Lung (tissue), 12 donors: ENCODE results near the gene DOCK3. TPM values are rescaled to one million over a fixed set of nuclear protein-coding genes. Genes with fewer than 3 reads are reported as not detected.

Source experiments
- ATAC-seq: fragments of 200-7000 bp; cut with Tn5 transposase; one replicate; pipeline ENCODE4 v1.9.1; 2020; ENCODE audit warnings: moderate number of reproducible peaks; ENCODE audit not compliant: insufficient read depth, low FRiP score
- DNase-seq, 3 donors: peaks; one replicate each; pipeline ENCODE4 v3.0.0-alpha.2; 2013 to 2017
- H3K27ac ChIP-seq, 2 donors: one replicate each; pipeline ENCODE4 v1.5.1; 2013; ENCODE audit warnings: mild to moderate bottlenecking in 2 of 2, moderate library complexity in 2 of 2, control low read depth in 1 of 2, inconsistent platforms in 1 of 2, low read depth in 1 of 2, low read length in 1 of 2
- H3K27me3 ChIP-seq, 3 donors: one replicate each; pipeline ENCODE4 v1.5.1; 2013; ENCODE audit warnings: low read length in 2 of 3; ENCODE audit not compliant: control insufficient read depth in 3 of 3, insufficient read depth in 3 of 3
- H3K36me3 ChIP-seq, 4 donors: one replicate each; pipeline ENCODE4 v1.5.1; 2013; ENCODE audit warnings: low read length in 4 of 4, mild to moderate bottlenecking in 1 of 4, moderate library complexity in 1 of 4; ENCODE audit not compliant: control insufficient read depth in 4 of 4, insufficient read depth in 4 of 4
- H3K4me1 ChIP-seq, 5 donors: one replicate each; pipeline ENCODE4 v1.5.1; 2013; ENCODE audit warnings: low read length in 5 of 5, mild to moderate bottlenecking in 2 of 5, moderate library complexity in 1 of 5; ENCODE audit not compliant: control insufficient read depth in 5 of 5, insufficient read depth in 5 of 5
- H3K4me3 ChIP-seq: one replicate; pipeline ENCODE4 v1.5.1; 2013; ENCODE audit warnings: mild to moderate bottlenecking, control low read depth, moderate library complexity
- H3K9ac ChIP-seq, 2 donors: one replicate each; pipeline ENCODE4 v1.5.1; 2013; ENCODE audit warnings: low read length in 2 of 2, control low read depth in 1 of 2; ENCODE audit not compliant: insufficient read depth in 1 of 2
- H3K9me3 ChIP-seq, 4 donors: one replicate each; pipeline ENCODE4 v1.5.1; 2013; ENCODE audit warnings: low read length in 3 of 4, mild to moderate bottlenecking in 1 of 4, moderate library complexity in 1 of 4; ENCODE audit not compliant: control insufficient read depth in 4 of 4, insufficient read depth in 3 of 4
- WGBS, 2 donors: extraction: QIAGEN DNeasy Blood & Tissue Kit; methylation state at CpG; one replicate each; pipeline ENCODE4 v1.1.7; 2013; 5-methylcytosine and 5-hydroxymethylcytosine counted together
- polyA plus RNA-seq, 2 donors: library from polyadenylated mRNA; stranded (reverse); fragments of 200-250 nt; gene quantifications; one replicate each; pipeline ENCODE4 v1.2.1, GENCODE V29; 2013
- total RNA-seq, 2 donors: library from RNA; depleted of rRNA in 1 of 2; stranded (reverse); fragments of >200 nt in 1 of 2; gene quantifications; one replicate each; pipeline ENCODE4 v1.2.1, GENCODE V29; 2014 to 2021
- TF ChIP-seq, protein P1 (sequence below): IDR thresholded peaks from 2 replicates; pipeline ENCODE4 v1.5.1; 2012; ENCODE audit warnings: mild to moderate bottlenecking; ENCODE audit errors: control extremely low read depth, extremely low read depth
- donor health status: control.
- donor health status: control.
- donor health status: Bipolar disorder and iron deficiency.
- donor health status: healthy.
- donor health status: DM: yes; HTN: yes; CAD: no.

The DOCK3 gene
- total and polyA plus RNA-seq, 4 donors, result 0.06 to 1.4 (median 0.34) TPM

DNA sequence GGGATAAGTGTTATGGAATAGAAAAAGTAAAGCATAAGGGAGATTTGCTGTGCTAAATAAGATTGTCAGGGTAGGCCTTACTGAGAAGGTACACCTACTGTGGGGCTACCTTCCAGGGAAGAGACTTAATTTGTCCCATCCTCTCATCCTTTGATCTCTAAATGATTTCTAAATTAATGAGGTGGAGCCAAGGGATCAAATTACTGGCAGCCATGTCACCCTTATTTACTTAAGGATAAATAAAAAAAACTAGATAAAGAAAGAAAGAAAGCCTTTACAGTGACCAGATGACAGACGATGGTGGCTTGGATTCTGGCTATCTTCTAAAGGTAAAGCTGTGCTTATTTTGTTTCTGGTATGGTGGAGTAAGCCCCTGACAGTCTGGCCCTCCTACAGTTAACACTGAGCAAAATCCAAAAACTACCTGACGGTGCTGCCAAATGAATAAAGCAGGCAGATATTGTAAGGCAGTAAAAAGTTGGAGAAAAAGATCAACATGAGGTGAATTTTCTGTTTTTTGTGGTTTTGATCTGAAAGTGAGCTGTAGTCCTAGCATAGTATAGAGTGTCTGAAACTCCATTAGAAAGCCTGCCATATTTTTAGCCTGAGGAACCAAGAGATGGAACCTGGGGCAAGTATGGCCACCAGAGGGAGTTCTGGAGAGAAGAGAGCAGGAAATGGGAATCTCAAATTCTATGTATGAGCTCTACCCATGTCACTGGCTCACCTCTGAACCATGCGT lies 425.2 kb downstream of the DOCK3 start:
- DNase-seq (peak; percentile 38 to 54 (median 52)), ATAC-seq (peak; percentile 72)
- H3K9me3 ChIP-seq, result no peaks in the 10 kb centered on the region
- H3K4me1 ChIP-seq, result peaks cover 0 to 24% (median 0%) of the 10 kb centered on the region in 5 donors
- H3K36me3 ChIP-seq, result no peaks in the 10 kb centered on the region
- H3K4me3 ChIP-seq, result no peak overlapping the region
- H3K27me3 ChIP-seq, result no peaks in the 10 kb centered on the region
- 55 to 79% methylated on average over 3 of the region's 3 CpGs for WGBS, 2 donors
- TF ChIP-seq, protein P1, sequence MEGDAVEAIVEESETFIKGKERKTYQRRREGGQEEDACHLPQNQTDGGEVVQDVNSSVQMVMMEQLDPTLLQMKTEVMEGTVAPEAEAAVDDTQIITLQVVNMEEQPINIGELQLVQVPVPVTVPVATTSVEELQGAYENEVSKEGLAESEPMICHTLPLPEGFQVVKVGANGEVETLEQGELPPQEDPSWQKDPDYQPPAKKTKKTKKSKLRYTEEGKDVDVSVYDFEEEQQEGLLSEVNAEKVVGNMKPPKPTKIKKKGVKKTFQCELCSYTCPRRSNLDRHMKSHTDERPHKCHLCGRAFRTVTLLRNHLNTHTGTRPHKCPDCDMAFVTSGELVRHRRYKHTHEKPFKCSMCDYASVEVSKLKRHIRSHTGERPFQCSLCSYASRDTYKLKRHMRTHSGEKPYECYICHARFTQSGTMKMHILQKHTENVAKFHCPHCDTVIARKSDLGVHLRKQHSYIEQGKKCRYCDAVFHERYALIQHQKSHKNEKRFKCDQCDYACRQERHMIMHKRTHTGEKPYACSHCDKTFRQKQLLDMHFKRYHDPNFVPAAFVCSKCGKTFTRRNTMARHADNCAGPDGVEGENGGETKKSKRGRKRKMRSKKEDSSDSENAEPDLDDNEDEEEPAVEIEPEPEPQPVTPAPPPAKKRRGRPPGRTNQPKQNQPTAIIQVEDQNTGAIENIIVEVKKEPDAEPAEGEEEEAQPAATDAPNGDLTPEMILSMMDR, result no peak
- no peak overlapping the region for H3K9ac ChIP-seq
- no peak overlapping the region for H3K27ac ChIP-seq

DNA sequence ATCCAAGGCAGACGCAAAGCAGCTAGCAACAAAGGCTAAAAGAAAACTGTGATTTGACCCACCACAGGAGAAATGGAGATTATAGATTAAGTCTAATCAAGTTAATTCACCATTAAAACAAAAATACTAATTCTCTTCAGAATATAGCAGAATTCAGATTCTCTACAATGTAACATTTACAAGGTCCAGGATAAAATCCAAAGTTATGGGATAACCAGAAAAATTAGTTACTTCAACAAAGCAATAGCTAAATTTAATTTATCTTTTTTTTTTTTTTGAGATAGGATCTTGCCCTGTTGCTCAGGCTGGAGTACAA lies 425.8 kb downstream of the DOCK3 start:
- no peaks in the 10 kb centered on the region for H3K27me3 ChIP-seq
- DNase-seq (no peak), ATAC-seq (no peak)
- peaks cover 0 to 24% (median 0%) of the 10 kb centered on the region in 5 donors for H3K4me1 ChIP-seq
- no peaks in the 10 kb centered on the region for H3K36me3 ChIP-seq
- H3K4me3 ChIP-seq, result no peak overlapping the region
- 69 to 87% methylated on average over 1 of the region's 1 CpG for WGBS, 2 donors
- H3K9me3 ChIP-seq, result no peaks in the 10 kb centered on the region
- H3K27ac ChIP-seq, result no peak overlapping the region
- H3K9ac ChIP-seq, result no peak overlapping the region
- TF ChIP-seq, protein P1, result no peak

DNA sequence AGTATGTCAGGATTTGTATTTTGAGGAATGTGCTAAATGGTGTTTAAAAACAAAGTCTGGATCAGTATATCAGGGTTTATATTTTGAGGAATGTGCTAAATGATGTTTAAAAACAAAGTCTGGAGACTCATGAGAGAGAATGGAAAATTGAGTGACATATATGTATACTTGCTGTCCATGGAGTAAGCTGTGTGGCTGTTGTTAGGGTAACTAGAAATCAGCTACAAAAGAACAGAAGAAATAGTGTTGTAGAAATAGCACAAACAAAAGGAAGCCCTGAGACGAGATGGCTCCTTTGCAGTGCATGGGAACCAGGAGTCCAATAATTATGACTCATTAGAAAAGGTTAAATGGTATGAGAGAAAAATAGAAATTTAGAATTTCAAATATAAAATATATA lies 427.7 kb downstream of the DOCK3 start:
- DNase-seq (peak in 2 of 3 donors; percentile 73 to 74), ATAC-seq (no peak)
- no peak overlapping the region for H3K27ac ChIP-seq
- 54 to 72% methylated on average over 1 of the region's 1 CpG for WGBS, 2 donors
- no peaks in the 10 kb centered on the region for H3K36me3 ChIP-seq
- H3K9ac ChIP-seq, result no peak overlapping the region
- no peaks in the 10 kb centered on the region for H3K27me3 ChIP-seq
- peaks cover 0 to 2% (median 0%) of the 10 kb centered on the region in 4 donors for H3K9me3 ChIP-seq
- H3K4me1 ChIP-seq, result peaks cover 0 to 24% (median 0%) of the 10 kb centered on the region in 5 donors
- TF ChIP-seq, protein P1, result no peak
- H3K4me3 ChIP-seq, result no peak overlapping the region
